GM23248 (cell line): ENCODE data around the gene ZFP90. TPM values are rescaled to one million over a fixed set of nuclear protein-coding genes. Genes with fewer than 3 reads are reported as not detected.

Source experiments
- DNase-seq: peaks from one replicate; pipeline ENCODE4 v3.0.0-alpha.2; 2015
- H2AFZ ChIP-seq: fragments of 200-600 bp; sonication (generic); 2 replicates; pipeline ENCODE4 v1.6.1; 2016; ENCODE audit warnings: antibody characterized with exemption
- H3F3A ChIP-seq: fragments of 200-600 bp; sonication (generic); 2 replicates; pipeline ENCODE4 v1.6.1; 2016; ENCODE audit warnings: mild to moderate bottlenecking, antibody characterized with exemption, mixed run types; ENCODE audit not compliant: insufficient read depth
- H3K27ac ChIP-seq: fragments of 200-600 bp; sonication (generic); 2 replicates; pipeline ENCODE4 v1.5.1; 2016; ENCODE audit warnings: mild to moderate bottlenecking
- H3K27me3 ChIP-seq: fragments of 200-600 bp; sonication (generic); replicated peaks from 2 replicates; pipeline ENCODE4 v1.6.1; 2016; ENCODE audit warnings: mild to moderate bottlenecking; ENCODE audit not compliant: insufficient read depth
- H3K36me3 ChIP-seq: fragments of 200-600 bp; sonication (generic); 2 replicates; pipeline ENCODE4 v1.6.1; 2016; ENCODE audit warnings: low read depth, mild to moderate bottlenecking
- H3K4me1 ChIP-seq: fragments of 200-600 bp; sonication (generic); 2 replicates; pipeline ENCODE4 v1.6.1; 2016; ENCODE audit warnings: mild to moderate bottlenecking; ENCODE audit not compliant: insufficient read depth
- H3K4me2 ChIP-seq: fragments of 200-600 bp; sonication (generic); one replicate; pipeline ENCODE4 v1.6.1; 2016; ENCODE audit warnings: mild to moderate bottlenecking; ENCODE audit not compliant: unreplicated experiment
- H3K4me3 ChIP-seq: fragments of 200-600 bp; sonication (generic); 2 replicates; pipeline ENCODE4 v1.5.1; 2016; ENCODE audit warnings: mild to moderate bottlenecking
- H3K79me2 ChIP-seq: fragments of 200-600 bp; sonication (generic); 2 replicates; pipeline ENCODE4 v1.6.1; 2016; ENCODE audit warnings: mild to moderate bottlenecking; ENCODE audit not compliant: insufficient read depth
- H3K9ac ChIP-seq: fragments of 200-600 bp; sonication (generic); 2 replicates; pipeline ENCODE4 v1.6.1; 2016; ENCODE audit warnings: mild to moderate bottlenecking
- H3K9me2 ChIP-seq: fragments of 200-600 bp; sonication (generic); 2 replicates; pipeline ENCODE4 v1.6.1; 2016; ENCODE audit warnings: mixed run types, mild to moderate bottlenecking, moderate library complexity; ENCODE audit not compliant: insufficient read depth
- H3K9me3 ChIP-seq: fragments of 200-600 bp; sonication (generic); one replicate; pipeline ENCODE4 v1.6.1; 2017; ENCODE audit warnings: low read depth
- H4K20me1 ChIP-seq: fragments of 200-600 bp; sonication (generic); 2 replicates; pipeline ENCODE4 v1.6.0; 2016; ENCODE audit not compliant: insufficient read depth
- EZH2 ChIP-seq: fragments of 200-600 bp; sonication (generic); IDR thresholded peaks from 2 replicates; pipeline ENCODE4 v1.6.1; 2018; ENCODE audit warnings: antibody characterized with exemption, mild to moderate bottlenecking; ENCODE audit not compliant: insufficient read depth, poor library complexity, severe bottlenecking
- EZH2phosphoT487 ChIP-seq: fragments of 200-600 bp; sonication (generic); IDR thresholded peaks from 2 replicates; pipeline ENCODE4 v1.6.1; 2018; ENCODE audit warnings: antibody characterized with exemption, moderate library complexity, mild to moderate bottlenecking, low read depth; ENCODE audit not compliant: insufficient read depth
- WGBS, 2 experiments: methylation state at CpG; one replicate each; pipeline ENCODE4 v1.1.6; 2015 to 2017; ENCODE audit warnings: low lambda C conversion rate in 2 of 2, low coverage in 1 of 2; ENCODE audit errors: missing lambda C conversion rate in 2 of 2; 5-methylcytosine and 5-hydroxymethylcytosine counted together
- in situ Hi-C: fragments of 300-500 bp; cut with MboI; formaldehyde crosslinking; loops from 2 replicates; pipeline ENCODE4 v1.15.0; 2020
- polyA plus RNA-seq: library from polyadenylated mRNA; unstranded; fragments of >200 nt; fragmentation: Nextera tagmentation; extraction: Ambion mirVana; gene quantifications from 2 replicates; pipeline ENCODE4 v1.2.1, GENCODE V29; 2016
- small RNA-seq: library from RNA; depleted of rRNA; stranded (forward); fragments of <200 nt; gene quantifications from one replicate; pipeline ENCODE3, GENCODE V24; 2014; ENCODE audit warnings: low read depth, low replicate concordance
- total RNA-seq: library from RNA; depleted of rRNA; stranded (reverse); fragments of >200 nt; shearing (Covaris generic); gene quantifications from 2 replicates; pipeline ENCODE4 v1.2.3, GENCODE V29; 2014; rRNA removed

ZFP90 gene
- total and polyA plus RNA-seq, 2 experiments from 2014 or later: 11.9 to 20.6 TPM

DNA sequence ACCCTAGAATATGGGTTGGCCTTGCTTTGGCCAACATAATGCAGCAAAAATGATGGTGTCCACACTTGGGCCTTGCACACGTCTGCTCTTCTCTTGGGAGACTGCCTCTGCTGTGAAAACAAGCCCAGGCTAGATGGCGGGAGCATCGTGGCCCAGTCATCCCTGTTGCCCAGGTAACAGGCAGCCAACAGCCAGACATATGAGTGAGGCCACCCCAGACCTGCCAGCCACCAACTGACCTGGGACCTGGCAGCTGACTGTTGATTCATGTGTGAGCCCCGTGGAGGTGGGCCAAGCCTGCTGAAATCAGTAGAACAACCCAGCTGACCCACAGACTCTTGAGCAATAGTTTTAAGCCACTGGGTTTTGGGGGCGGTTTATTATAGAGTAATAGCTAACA lies 66.7 kb downstream of the ZFP90 start:
- H2AFZ ChIP-seq: no peak overlapping the region
- no peaks in the 10 kb centered on the region for H3K79me2 ChIP-seq
- no peak overlapping the region for H3K27ac ChIP-seq
- no peaks in the 10 kb centered on the region for H3K27me3 ChIP-seq
- no peaks in the 10 kb centered on the region for H3K9me3 ChIP-seq
- no peak overlapping the region for H3K9ac ChIP-seq
- no peaks in the 10 kb centered on the region for H3K4me1 ChIP-seq
- no peak overlapping the region for H3K4me3 ChIP-seq
- no peak overlapping the region for H3K4me2 ChIP-seq
- H3K36me3 ChIP-seq: no peaks in the 10 kb centered on the region
- peak; percentile 39 for DNase-seq
- H3F3A ChIP-seq: no peaks in the 10 kb centered on the region
- in situ Hi-C loops: no loop called here
- no peak for TF ChIP-seq EZH2
- no peak for TF ChIP-seq EZH2phosphoT487
- no peaks in the 10 kb centered on the region for H4K20me1 ChIP-seq
- H3K9me2 ChIP-seq: no peaks in the 10 kb centered on the region
- 38 to 47% methylated on average over 5 of the region's 5 CpGs for WGBS, 2 experiments

DNA sequence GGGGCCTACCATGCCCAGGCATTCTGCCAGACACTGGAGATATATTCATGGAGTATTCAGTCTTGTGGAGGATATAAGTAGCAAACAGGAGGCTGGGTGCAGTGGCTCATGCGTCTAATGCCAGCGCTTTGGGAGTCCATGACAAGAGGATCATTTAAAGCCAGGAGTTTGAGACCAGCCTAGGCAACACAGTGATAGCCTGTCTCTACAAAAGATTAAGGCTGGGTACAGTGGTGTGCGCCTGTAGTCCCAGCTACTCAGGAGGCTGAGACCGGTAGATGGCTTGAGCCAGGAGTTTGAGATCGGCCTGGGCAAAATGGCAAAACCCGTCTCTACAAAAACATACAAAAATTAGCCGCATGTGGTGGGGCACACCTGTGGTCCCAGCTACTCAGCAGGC lies 68.4 kb downstream of the ZFP90 start:
- TF ChIP-seq EZH2phosphoT487 (no peak), EZH2 (no peak)
- Histone ChIP-seq H3F3A (no peaks in the 10 kb centered on the region), H3K36me3 (no peaks in the 10 kb centered on the region), H3K4me2 (no peak overlapping the region), H3K4me3 (no peak overlapping the region), H3K4me1 (no peaks in the 10 kb centered on the region), H3K9me2 (no peaks in the 10 kb centered on the region), H4K20me1 (no peaks in the 10 kb centered on the region), H3K9ac (no peak overlapping the region), H3K9me3 (no peaks in the 10 kb centered on the region), H3K79me2 (no peaks in the 10 kb centered on the region), H3K27me3 (no peaks in the 10 kb centered on the region), H2AFZ (no peak overlapping the region), H3K27ac (no peak overlapping the region)
- in situ Hi-C loops: no loop called here
- no peak for DNase-seq
- 71 to 72% methylated on average over 7 of the region's 7 CpGs for whole genome bisulfite sequencing, 2 experiments

DNA sequence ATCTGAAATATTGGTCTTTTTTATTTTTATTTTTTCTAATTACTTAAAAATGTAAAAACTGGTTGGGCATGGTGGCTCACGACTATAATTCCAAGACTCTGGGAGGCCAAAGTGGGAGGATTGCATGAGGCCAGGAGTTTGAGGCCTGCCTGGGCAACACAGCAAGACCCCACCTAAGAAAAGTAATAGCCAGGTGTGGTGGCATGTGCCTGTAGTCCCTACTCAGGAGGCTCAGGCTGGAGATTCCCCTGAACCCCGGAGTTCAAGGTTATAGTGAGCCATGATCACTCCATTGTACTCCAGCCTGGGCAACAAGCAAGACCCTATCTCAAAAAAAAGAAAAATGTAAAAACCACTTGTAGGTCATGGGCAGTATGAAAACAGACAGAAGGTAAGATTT lies 69.2 kb downstream of the ZFP90 start:
- H3K9ac ChIP-seq: no peak overlapping the region
- no peaks in the 10 kb centered on the region for H3K9me2 ChIP-seq
- H3K79me2 ChIP-seq: no peaks in the 10 kb centered on the region
- no peaks in the 10 kb centered on the region for H3K9me3 ChIP-seq
- no peak for DNase-seq
- no peak overlapping the region for H3K4me2 ChIP-seq
- in situ Hi-C loops: no loop called here
- H4K20me1 ChIP-seq: no peaks in the 10 kb centered on the region
- H3K36me3 ChIP-seq: no peaks in the 10 kb centered on the region
- H2AFZ ChIP-seq: no peak overlapping the region
- no peak overlapping the region for H3K4me3 ChIP-seq
- no peak overlapping the region for H3K27ac ChIP-seq
- no peak for TF ChIP-seq EZH2
- no peak for TF ChIP-seq EZH2phosphoT487
- no peaks in the 10 kb centered on the region for H3F3A ChIP-seq
- H3K4me1 ChIP-seq: no peaks in the 10 kb centered on the region
- no peaks in the 10 kb centered on the region for H3K27me3 ChIP-seq
- WGBS, 2 experiments: 63 to 68% methylated on average over 2 of the region's 2 CpGs

DNA sequence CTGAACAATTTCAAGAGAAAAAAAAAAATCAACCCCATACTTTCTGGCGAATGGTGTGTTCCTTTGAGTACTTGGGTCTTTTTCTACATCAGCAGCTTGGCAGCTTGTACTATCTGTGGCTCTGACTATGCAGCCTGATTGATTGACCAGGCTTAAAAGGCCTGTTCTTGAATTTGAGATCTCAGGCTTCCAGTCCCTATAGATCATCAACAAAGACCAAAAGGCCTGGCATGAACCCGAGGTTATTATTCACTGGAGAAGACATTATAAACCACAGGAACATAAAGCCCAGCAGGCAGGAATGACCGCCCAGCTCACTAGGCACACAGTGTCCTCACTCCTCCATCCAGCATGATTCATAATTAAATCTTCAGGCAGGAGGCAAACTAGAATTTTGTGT lies 73.9 kb downstream of the ZFP90 start:
- H3K4me3 ChIP-seq: no peak overlapping the region
- H3F3A ChIP-seq: no peaks in the 10 kb centered on the region
- H3K79me2 ChIP-seq: no peaks in the 10 kb centered on the region
- no peak for DNase-seq
- WGBS, 2 experiments: 24 to 33% methylated on average over 3 of the region's 3 CpGs
- TF ChIP-seq EZH2: no peak
- TF ChIP-seq EZH2phosphoT487: no peak
- H2AFZ ChIP-seq: no peak overlapping the region
- no peak overlapping the region for H3K27ac ChIP-seq
- H3K4me2 ChIP-seq: no peak overlapping the region
- in situ Hi-C loops: no loop called here
- no peaks in the 10 kb centered on the region for H4K20me1 ChIP-seq
- 0 out of 2 replicates have a peak, but pooled peaks cover 10% of the 10 kb centered on the region for H3K27me3 ChIP-seq
- H3K9me3 ChIP-seq: no peaks in the 10 kb centered on the region
- no peaks in the 10 kb centered on the region for H3K4me1 ChIP-seq
- H3K36me3 ChIP-seq: no peaks in the 10 kb centered on the region
- no peak overlapping the region for H3K9ac ChIP-seq
- no peaks in the 10 kb centered on the region for H3K9me2 ChIP-seq

DNA sequence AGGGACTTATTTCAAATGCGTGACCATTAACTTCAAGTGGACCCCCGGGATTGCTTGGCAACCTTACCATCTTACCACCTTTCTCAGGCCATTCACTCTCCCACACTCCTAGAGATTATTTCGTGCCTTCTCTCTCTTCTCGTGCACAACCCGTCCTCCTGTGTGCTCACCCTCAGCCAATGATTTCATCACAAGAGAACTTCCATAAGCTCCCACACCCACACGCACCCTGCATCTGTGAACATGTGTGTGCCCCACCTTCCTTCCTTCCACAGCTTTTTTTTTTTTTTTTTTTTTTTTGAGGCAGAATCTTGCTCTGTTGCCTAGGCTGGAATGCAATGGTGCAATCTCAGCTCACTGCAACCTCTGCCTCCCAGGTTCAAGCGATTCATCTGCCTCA lies 78.6 kb downstream of the ZFP90 start:
- Histone ChIP-seq H3K9me3 (no peaks in the 10 kb centered on the region), H4K20me1 (no peaks in the 10 kb centered on the region), H2AFZ (no peak overlapping the region), H3K79me2 (no peaks in the 10 kb centered on the region), H3K4me2 (no peak overlapping the region), H3K9ac (no peak overlapping the region), H3K4me3 (no peak overlapping the region), H3K9me2 (no peaks in the 10 kb centered on the region), H3K4me1 (no peaks in the 10 kb centered on the region), H3K27ac (no peak overlapping the region), H3K36me3 (no peaks in the 10 kb centered on the region), H3K27me3 (0 out of 2 replicates have a peak, but pooled peaks cover 10% of the 10 kb centered on the region), H3F3A (no peaks in the 10 kb centered on the region)
- in situ Hi-C loops: no loop called here
- TF ChIP-seq EZH2 (no peak), EZH2phosphoT487 (no peak)
- WGBS, 2 experiments: 46 to 50% methylated on average over 7 of the region's 7 CpGs
- peak; percentile 29 for DNase-seq

Small RNA genes within 50 kb of the gene (small RNA-seq; reads per million reads assigned to genes)
- gene RNU4-36P: not detected

Other genes with a start within 250 kb of the ZFP90 start
- 8.5 and 11.9 TPM in 2 replicates for gene SLC7A6OS, start 228.3 kb upstream of the ZFP90 start, total RNA-seq
- 13.4 and 15.8 TPM in 2 replicates for gene SLC7A6OS, start 228.3 kb upstream of the ZFP90 start, polyA plus RNA-seq
- gene PRMT7, start 228.3 kb upstream of the ZFP90 start, total RNA-seq: 49.6 and 68.0 TPM in 2 replicates
- 24.1 and 27.2 TPM in 2 replicates for gene PRMT7, start 228.3 kb upstream of the ZFP90 start, polyA plus RNA-seq
- 0.32 TPM in 1 of 2 replicates, not detected in the other for gene SMPD3, start 90.8 kb upstream of the ZFP90 start, total RNA-seq
- gene SMPD3, start 90.8 kb upstream of the ZFP90 start, polyA plus RNA-seq: 0.24 and 0.32 TPM in 2 replicates
- gene CDH3, start 106.0 kb downstream of the ZFP90 start, total RNA-seq: under 0.01 TPM in 1 of 2 replicates, not detected in the other
- 0.14 TPM in 1 of 2 replicates, not detected in the other for gene CDH3, start 106.0 kb downstream of the ZFP90 start, polyA plus RNA-seq
- not detected in 2 replicates for gene CDH1, start 198.0 kb downstream of the ZFP90 start, total RNA-seq
- gene CDH1, start 198.0 kb downstream of the ZFP90 start, polyA plus RNA-seq: 0.04 TPM in 2 replicates